Bronchial epithelial cell (primary cell): ENCODE data around the gene CBX7. TPM values are rescaled to one million over a fixed set of nuclear protein-coding genes. Genes with fewer than 3 reads are reported as not detected.
A peak's percentile ranks its signal among the peaks of the same experiment; 100 is the strongest.

ENCODE experiments used
- DNase-seq: peaks from one replicate; pipeline ENCODE4 v3.0.0-alpha.2; 2010; ENCODE audit warnings: low read depth
- FAIRE-seq: peaks from 2 replicates; lab custom pipeline; 2011; peaks lifted over from hg19 to GRCh38; lab: Jason Lieb, UNC
- H3K27me3 ChIP-seq: 2 replicates; pipeline ENCODE4 v1.5.1; 2011; ENCODE audit warnings: low read length; ENCODE audit not compliant: control insufficient read depth, insufficient read depth
- H3K36me3 ChIP-seq: 2 replicates; pipeline ENCODE4 v1.5.1; 2011; ENCODE audit warnings: low read length; ENCODE audit not compliant: control insufficient read depth, insufficient read depth
- H3K4me3 ChIP-seq: 2 replicates; pipeline ENCODE4 v1.5.1; 2011; ENCODE audit warnings: mild to moderate bottlenecking, low read depth, low read length, control low read depth
- CTCF ChIP-seq: IDR thresholded peaks from 2 replicates; pipeline ENCODE4 v1.5.1; 2011; ENCODE audit warnings: mild to moderate bottlenecking, moderate library complexity, low read length, control low read depth, inconsistent platforms; ENCODE audit not compliant: insufficient read depth, severe bottlenecking
- total RNA-seq: library from RNA; depleted of rRNA; stranded (reverse); fragments of >200 nt; gene quantifications from 2 replicates; pipeline ENCODE4 v1.2.1, GENCODE V29; 2014

CBX7 gene
- total RNA-seq, 1 donor from 2014 or later: 2.1 TPM

GRCh38 chr22:39098026-39098425 lies 54.5 kb downstream of the CBX7 start:
- Histone ChIP-seq H3K4me3 (no peak overlapping the region), H3K36me3 (no peaks in the 10 kb centered on the region), H3K27me3 (no peaks in the 10 kb centered on the region)
- FAIRE-seq: no peak
- TF ChIP-seq CTCF: no peak
- no peak for DNase-seq

- FAIRE-seq (no peak), DNase-seq (peak; percentile 88)
- Histone ChIP-seq H3K27me3 (no peaks in the 10 kb centered on the region), H3K4me3 (no peak within 1 kb of the TSS), H3K36me3 (no peaks in the 10 kb centered on the region)
- TF ChIP-seq CTCF: peak; percentile 3
These were observed 55.1 kb downstream of the CBX7 start, which contains the start of gene APOBEC3H for GRCh38 chr22:39097098-39098020. TSS of gene APOBEC3H (plus strand) at chr22:39097244. CDS start at chr22:39100279, 3,035 bp downstream.

GRCh38 chr22:39095971-39096370 lies 56.5 kb downstream of the CBX7 start:
- Histone ChIP-seq H3K4me3 (no peak overlapping the region), H3K27me3 (no peaks in the 10 kb centered on the region), H3K36me3 (no peaks in the 10 kb centered on the region)
- FAIRE-seq: no peak
- DNase-seq: no peak
- TF ChIP-seq CTCF: no peak

GRCh38 chr22:39094717-39095389 lies 57.6 kb downstream of the CBX7 start:
- Histone ChIP-seq H3K27me3 (no peaks in the 10 kb centered on the region), H3K4me3 (no peak overlapping the region), H3K36me3 (no peaks in the 10 kb centered on the region)
- DNase-seq (no peak), FAIRE-seq (no peak)
- no peak for TF ChIP-seq CTCF

- FAIRE-seq: no peak
- no peak for TF ChIP-seq CTCF
These were observed 60.2 kb downstream of the CBX7 start for GRCh38 chr22:39092111-39092862.

More at GRCh38 chr22:39092111-39092862, 60.2 kb downstream of the CBX7 start:
- Histone ChIP-seq H3K36me3 (no peaks in the 10 kb centered on the region), H3K4me3 (no peak overlapping the region), H3K27me3 (no peaks in the 10 kb centered on the region)
- no peak for DNase-seq
